Measurements from ENCODE around the gene KRTAP4-11.
"Not testable (repeated sequence)": the region's sequence is repeated elsewhere in the genome, so short reads cannot be mapped to it uniquely, and the experiment has no call there.

KRTAP4-11 gene

DNA sequence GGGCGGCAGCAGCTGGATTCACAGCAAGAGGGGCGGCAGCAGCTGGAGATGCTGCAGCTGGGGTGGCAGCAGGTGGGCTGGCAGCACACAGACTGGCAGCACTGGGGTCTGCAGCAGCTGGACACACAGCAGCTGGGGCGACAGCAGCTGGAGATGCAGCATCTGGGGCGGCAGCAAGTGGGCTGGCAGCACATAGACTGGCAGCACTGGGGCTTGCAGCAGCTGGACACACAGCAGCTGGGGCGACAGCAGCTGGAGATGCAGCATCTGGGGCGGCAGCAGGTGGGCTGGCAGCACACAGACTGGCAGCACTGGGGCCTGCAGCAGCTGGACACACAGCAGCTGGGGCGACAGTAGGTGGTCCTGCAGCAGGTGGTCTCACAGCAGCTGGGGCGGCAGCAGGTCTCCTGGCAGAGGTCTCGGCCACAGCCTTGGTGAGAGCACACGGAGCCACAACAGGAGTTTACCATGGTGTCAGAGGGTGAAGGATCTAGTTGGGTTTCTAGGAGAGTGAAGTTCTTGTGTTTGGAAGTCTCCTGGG, at the start of gene KRTAP4-11:
KRTAP4-11 (minus strand) TSS at position 528 of the 541 bp plus-strand sequence; CDS start at position 470, 58 bp downstream.
- ATAC-seq = not testable (repeated sequence)

- no peak for ATAC-seq
- TF ChIP-seq ZC3H10 (CRISPR knock-in tag; IDR thresholded peaks at IDR 0.05) (no peak), TSHZ2 (CRISPR knock-in tag; IDR thresholded peaks at IDR 0.05) (no peak), OSR1 (CRISPR knock-in tag; IDR thresholded peaks at IDR 0.05) (no peak), ESRRG (CRISPR knock-in tag; IDR thresholded peaks at IDR 0.05) (no peak), GLIS3 (CRISPR knock-in tag; IDR thresholded peaks at IDR 0.05) (no peak), RARB (CRISPR knock-in tag; IDR thresholded peaks at IDR 0.05) (no peak), ZFP30 (CRISPR knock-in tag; IDR thresholded peaks at IDR 0.05) (no peak), ZNF8 (CRISPR knock-in tag; IDR thresholded peaks at IDR 0.05) (no peak), ISL1 (CRISPR knock-in tag; IDR thresholded peaks at IDR 0.05) (no peak), POU6F1 (CRISPR knock-in tag; IDR thresholded peaks at IDR 0.05; ENCODE audit: borderline replicate concordance, low read depth) (no peak), TCF4 (CRISPR knock-in tag; IDR thresholded peaks at IDR 0.05; ENCODE audit: borderline replicate concordance) (no peak), SNAI2 (CRISPR knock-in tag; IDR thresholded peaks at IDR 0.05) (no peak)
- TF ChIP-seq, protein P1, sequence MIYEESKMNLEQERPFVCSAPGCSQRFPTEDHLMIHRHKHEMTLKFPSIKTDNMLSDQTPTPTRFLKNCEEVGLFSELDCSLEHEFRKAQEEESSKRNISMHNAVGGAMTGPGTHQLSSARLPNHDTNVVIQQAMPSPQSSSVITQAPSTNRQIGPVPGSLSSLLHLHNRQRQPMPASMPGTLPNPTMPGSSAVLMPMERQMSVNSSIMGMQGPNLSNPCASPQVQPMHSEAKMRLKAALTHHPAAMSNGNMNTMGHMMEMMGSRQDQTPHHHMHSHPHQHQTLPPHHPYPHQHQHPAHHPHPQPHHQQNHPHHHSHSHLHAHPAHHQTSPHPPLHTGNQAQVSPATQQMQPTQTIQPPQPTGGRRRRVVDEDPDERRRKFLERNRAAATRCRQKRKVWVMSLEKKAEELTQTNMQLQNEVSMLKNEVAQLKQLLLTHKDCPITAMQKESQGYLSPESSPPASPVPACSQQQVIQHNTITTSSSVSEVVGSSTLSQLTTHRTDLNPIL (CRISPR knock-in tag; IDR thresholded peaks at IDR 0.05; ENCODE audit: low read depth) = no peak
- TF ChIP-seq, protein P2, sequence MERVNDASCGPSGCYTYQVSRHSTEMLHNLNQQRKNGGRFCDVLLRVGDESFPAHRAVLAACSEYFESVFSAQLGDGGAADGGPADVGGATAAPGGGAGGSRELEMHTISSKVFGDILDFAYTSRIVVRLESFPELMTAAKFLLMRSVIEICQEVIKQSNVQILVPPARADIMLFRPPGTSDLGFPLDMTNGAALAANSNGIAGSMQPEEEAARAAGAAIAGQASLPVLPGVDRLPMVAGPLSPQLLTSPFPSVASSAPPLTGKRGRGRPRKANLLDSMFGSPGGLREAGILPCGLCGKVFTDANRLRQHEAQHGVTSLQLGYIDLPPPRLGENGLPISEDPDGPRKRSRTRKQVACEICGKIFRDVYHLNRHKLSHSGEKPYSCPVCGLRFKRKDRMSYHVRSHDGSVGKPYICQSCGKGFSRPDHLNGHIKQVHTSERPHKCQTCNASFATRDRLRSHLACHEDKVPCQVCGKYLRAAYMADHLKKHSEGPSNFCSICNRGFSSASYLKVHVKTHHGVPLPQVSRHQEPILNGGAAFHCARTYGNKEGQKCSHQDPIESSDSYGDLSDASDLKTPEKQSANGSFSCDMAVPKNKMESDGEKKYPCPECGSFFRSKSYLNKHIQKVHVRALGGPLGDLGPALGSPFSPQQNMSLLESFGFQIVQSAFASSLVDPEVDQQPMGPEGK (CRISPR knock-in tag; IDR thresholded peaks at IDR 0.05; ENCODE audit: borderline replicate concordance) = no peak
These were observed 49.4 kb upstream of the KRTAP4-11 start for GRCh38 chr17:41167561-41167960.

DNA sequence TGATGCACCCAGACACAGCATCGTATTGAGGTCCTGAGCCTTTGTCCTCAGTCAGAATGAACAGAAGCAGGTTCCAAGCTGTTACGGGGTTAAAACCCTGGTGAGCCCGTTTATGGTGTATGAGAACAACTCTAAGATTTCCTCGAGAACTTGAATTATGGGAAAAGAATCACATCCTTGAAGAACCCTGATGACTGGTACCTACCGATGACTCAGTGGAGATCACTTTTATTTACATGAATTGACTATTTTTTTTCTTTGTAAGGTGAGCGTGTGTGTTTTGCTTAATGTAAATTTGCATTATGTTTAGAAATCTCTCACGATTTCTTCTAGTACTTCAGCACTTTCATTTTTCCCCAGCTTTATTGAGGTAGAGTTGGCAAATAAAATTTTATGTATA, 45.7 kb upstream of the KRTAP4-11 start:
- TF ChIP-seq OSR1 (CRISPR knock-in tag; IDR thresholded peaks at IDR 0.05) (no peak), ZNF70 (CRISPR knock-in tag; IDR thresholded peaks at IDR 0.05) (no peak), ZFP3 (CRISPR knock-in tag; IDR thresholded peaks at IDR 0.05) (no peak), RARB (CRISPR knock-in tag; IDR thresholded peaks at IDR 0.05) (no peak), ARNTL (CRISPR knock-in tag; IDR thresholded peaks at IDR 0.05; ENCODE audit: borderline replicate concordance, low read depth) (no peak), CSDC2 (CRISPR knock-in tag; IDR thresholded peaks at IDR 0.05) (no peak)
- no peak for ATAC-seq

- ATAC-seq = no peak
- TF ChIP-seq RARB (CRISPR knock-in tag; IDR thresholded peaks at IDR 0.05) (no peak), ZFP30 (CRISPR knock-in tag; IDR thresholded peaks at IDR 0.05) (no peak), GLIS3 (CRISPR knock-in tag; IDR thresholded peaks at IDR 0.05) (no peak), ZNF8 (CRISPR knock-in tag; IDR thresholded peaks at IDR 0.05) (no peak), CSDC2 (CRISPR knock-in tag; IDR thresholded peaks at IDR 0.05) (no peak), BACH2 (CRISPR knock-in tag; IDR thresholded peaks at IDR 0.05; ENCODE audit: borderline replicate concordance) (no peak), ISL1 (CRISPR knock-in tag; IDR thresholded peaks at IDR 0.05) (no peak), ZFP3 (CRISPR knock-in tag; IDR thresholded peaks at IDR 0.05) (no peak), SNAI2 (CRISPR knock-in tag; IDR thresholded peaks at IDR 0.05) (no peak), OSR1 (CRISPR knock-in tag; IDR thresholded peaks at IDR 0.05) (no peak), ZNF70 (CRISPR knock-in tag; IDR thresholded peaks at IDR 0.05) (no peak), PPARA (CRISPR knock-in tag; IDR thresholded peaks at IDR 0.05; ENCODE audit: borderline replicate concordance) (no peak), TCF4 (CRISPR knock-in tag; IDR thresholded peaks at IDR 0.05; ENCODE audit: borderline replicate concordance) (no peak), POU6F1 (CRISPR knock-in tag; IDR thresholded peaks at IDR 0.05; ENCODE audit: borderline replicate concordance, low read depth) (no peak)
- TF ChIP-seq, protein P1 (CRISPR knock-in tag; IDR thresholded peaks at IDR 0.05; ENCODE audit: low read depth) = no peak
- TF ChIP-seq, protein P2 (CRISPR knock-in tag; IDR thresholded peaks at IDR 0.05; ENCODE audit: borderline replicate concordance) = no peak
These were observed 42.5 kb upstream of the KRTAP4-11 start, which contains the start of gene KRTAP4-4 for GRCh38 chr17:41160648-41161047. Gene KRTAP4-4 (minus strand): TSS chr17:41160748. CDS start chr17:41160691, 57 bp downstream.
